Kidney (tissue), 14 donors: ENCODE results near the gene ZNF117. TPM values are rescaled to one million over a fixed set of nuclear protein-coding genes. Genes with fewer than 3 reads are reported as not detected.

Experiments used
- DNase-seq, 5 donors: peaks; one replicate each; pipeline ENCODE4 v3.0.0-alpha.2; 2013 to 2020
- FAIRE-seq: peaks from 2 replicates; lab custom pipeline; 2012; peaks lifted over from hg19 to GRCh38; lab: Jason Lieb, UNC
- H3K27ac ChIP-seq, 2 donors: one replicate each; pipeline ENCODE4 v1.7.0; 2013; ENCODE audit warnings: low read depth in 2 of 2, low read length in 2 of 2, inconsistent platforms in 1 of 2
- H3K27me3 ChIP-seq: one replicate; pipeline ENCODE4 v1.7.1; 2013; ENCODE audit warnings: low read length, inconsistent platforms; ENCODE audit not compliant: control insufficient read depth, insufficient read depth
- H3K36me3 ChIP-seq, 3 donors: one replicate each; pipeline versions ENCODE4 v1.7.0 to v1.7.1; 2013; ENCODE audit warnings: low read length in 3 of 3, control low read depth in 1 of 3, inconsistent platforms in 1 of 3; ENCODE audit not compliant: insufficient read depth in 3 of 3, control insufficient read depth in 2 of 3
- H3K4me1 ChIP-seq, 3 donors: one replicate each; pipeline versions ENCODE4 v1.7.0 to v1.7.1; 2013; ENCODE audit warnings: low read length in 3 of 3, inconsistent platforms in 1 of 3, low read depth in 1 of 3; ENCODE audit not compliant: control insufficient read depth in 2 of 3, insufficient read depth in 2 of 3
- H3K4me3 ChIP-seq, 3 donors: one replicate each; pipeline versions ENCODE4 v1.7.0 to v1.8.1; 2013; ENCODE audit warnings: low read length in 3 of 3, control low read depth in 1 of 3, inconsistent platforms in 1 of 3
- H3K9ac ChIP-seq, 3 donors: one replicate each; pipeline versions ENCODE4 v1.7.0 to v1.7.1; 2013; ENCODE audit warnings: low read length in 3 of 3, control low read depth in 1 of 3, inconsistent platforms in 1 of 3
- H3K9me3 ChIP-seq, 3 donors: one replicate each; pipeline versions ENCODE4 v1.7.0 to v1.7.1; 2013; ENCODE audit warnings: low read length in 3 of 3, control low read depth in 1 of 3, inconsistent platforms in 1 of 3; ENCODE audit not compliant: control insufficient read depth in 2 of 3, insufficient read depth in 1 of 3
- CTCF ChIP-seq: IDR thresholded peaks from 3 replicates; pipeline ENCODE4 v1.5.1; 2012; ENCODE audit warnings: mild to moderate bottlenecking, moderate library complexity, borderline replicate concordance; ENCODE audit not compliant: insufficient read depth; ENCODE audit errors: extremely low read depth
- intact Hi-C: fragments of 100-400 bp; cut with DNase I; formaldehyde crosslinking; loops from one replicate; pipeline ENCODE4 v1.11.1; 2022
- polyA plus RNA-seq: library from polyadenylated mRNA; stranded (reverse); fragments of 350-450 nt; fragmentation: Illumina TruSeq; extraction: RNeasy Lipid Tissue Mini Kit (QIAGEN cat#74804); gene quantifications from one replicate; pipeline ENCODE4 v1.2.3, GENCODE V29; 2014; ENCODE audit warnings: low read depth, low replicate concordance; ENCODE audit not compliant: insufficient read depth
- total RNA-seq: library from RNA; stranded (reverse); fragmentation: NEBNext Ultra II Directional; extraction: Animal tissue kit (Norgen Biotek cat#: 25700); gene quantifications from one replicate; pipeline ENCODE4 v1.2.1, GENCODE V29; 2021
- donor health status: control.
- donor health status: control.
- donor health status: control.
- donor health status: control.
- donor health status: control.
- donor health status: DM: yes; HTN: yes; CAD: no.
- donor health status: Normal renal cell carcinoma (clear cell type).

The ZNF117 gene
- total and polyA plus RNA-seq, 2 donors from 2014 or later, result 4.7 to 12.6 TPM

GRCh38 chr7:64993901-64994300, 3.1 kb upstream of the ZNF117 start:
- FAIRE-seq (no peak), DNase-seq (no peak)
- no peak for TF ChIP-seq CTCF
- Histone ChIP-seq H3K4me1 (no peaks in the 10 kb centered on the region), H3K9ac (no peak overlapping the region), H3K9me3 (peaks cover 0 to 13% (median 0%) of the 10 kb centered on the region in 3 donors), H3K27ac (no peak overlapping the region), H3K4me3 (no peak overlapping the region), H3K27me3 (no peaks in the 10 kb centered on the region), H3K36me3 (no peaks in the 10 kb centered on the region)
- intact Hi-C loops, result no loop called here

GRCh38 chr7:64992971-64993370, 2.1 kb upstream of the ZNF117 start:
- no peaks in the 10 kb centered on the region for H3K27me3 ChIP-seq
- FAIRE-seq (no peak), DNase-seq (no peak)
- no peak overlapping the region for H3K27ac ChIP-seq
- no peak overlapping the region for H3K9ac ChIP-seq
- no peaks in the 10 kb centered on the region for H3K4me1 ChIP-seq
- intact Hi-C loops, result no loop called here
- H3K36me3 ChIP-seq, result no peaks in the 10 kb centered on the region
- peaks cover 0 to 14% (median 0%) of the 10 kb centered on the region in 3 donors for H3K9me3 ChIP-seq
- H3K4me3 ChIP-seq, result no peak overlapping the region
- TF ChIP-seq CTCF, result no peak

GRCh38 chr7:64990216-64990615, 620 bp downstream of the ZNF117 start:
- Histone ChIP-seq H3K9ac (no peak overlapping the region), H3K36me3 (no peaks in the 10 kb centered on the region), H3K27ac (no peak overlapping the region), H3K4me3 (no peak overlapping the region), H3K9me3 (peaks cover 0 to 18% (median 3%) of the 10 kb centered on the region in 3 donors), H3K27me3 (no peaks in the 10 kb centered on the region), H3K4me1 (no peaks in the 10 kb centered on the region)
- peak in 2 of 5 donors; percentile 3 to 10 for DNase-seq
- intact Hi-C loops, result no loop called here
- no peak for TF ChIP-seq CTCF
- no peak for FAIRE-seq
